Measurements from ENCODE around the gene WNK1.

Gene WNK1

DNA sequence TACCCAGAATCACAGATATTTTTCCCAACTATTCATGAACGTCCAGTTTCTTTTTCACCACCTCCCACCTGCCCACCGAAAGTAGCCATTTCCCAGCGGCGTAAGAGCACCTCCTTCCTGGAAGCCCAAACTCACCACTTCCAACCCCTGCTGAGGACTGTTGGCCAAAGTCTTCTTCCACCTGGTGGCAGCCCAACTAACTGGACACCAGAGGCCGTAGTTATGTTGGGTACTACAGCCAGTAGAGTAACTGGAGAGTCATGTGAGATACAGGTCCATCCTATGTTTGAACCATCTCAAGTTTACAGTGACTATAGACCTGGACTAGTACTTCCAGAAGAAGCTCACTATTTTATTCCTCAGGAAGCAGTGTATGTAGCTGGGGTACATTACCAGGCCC lies 115.5 kb downstream of the WNK1 start:
- DNase-seq: no peak

GRCh38 chr12:868722-869121 lies 116.3 kb downstream of the WNK1 start:
- DNase-seq: no peak

- DNase-seq: no peak
Measured at GRCh38 chr12:870378-870777, 118.0 kb downstream of the WNK1 start.

DNA sequence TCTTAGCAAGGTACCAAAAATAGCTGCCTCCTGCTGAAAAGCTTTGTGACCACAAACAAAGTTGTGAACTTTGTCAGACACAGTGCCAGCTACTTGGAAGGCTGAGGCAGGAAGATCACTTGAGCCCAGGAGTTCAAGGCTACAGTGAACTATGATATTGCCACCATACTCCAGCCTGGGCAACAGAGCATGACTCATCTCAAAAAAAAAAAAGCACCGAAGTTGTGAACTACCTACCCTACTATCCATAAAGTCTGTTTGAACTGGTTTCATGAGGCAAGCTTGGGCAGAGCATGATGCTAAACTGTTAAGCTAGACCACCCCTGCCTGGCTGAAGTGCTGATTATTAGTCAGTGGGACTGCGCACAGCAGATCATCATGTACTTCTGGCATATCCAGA lies 121.6 kb downstream of the WNK1 start:
- DNase-seq: no peak

DNA sequence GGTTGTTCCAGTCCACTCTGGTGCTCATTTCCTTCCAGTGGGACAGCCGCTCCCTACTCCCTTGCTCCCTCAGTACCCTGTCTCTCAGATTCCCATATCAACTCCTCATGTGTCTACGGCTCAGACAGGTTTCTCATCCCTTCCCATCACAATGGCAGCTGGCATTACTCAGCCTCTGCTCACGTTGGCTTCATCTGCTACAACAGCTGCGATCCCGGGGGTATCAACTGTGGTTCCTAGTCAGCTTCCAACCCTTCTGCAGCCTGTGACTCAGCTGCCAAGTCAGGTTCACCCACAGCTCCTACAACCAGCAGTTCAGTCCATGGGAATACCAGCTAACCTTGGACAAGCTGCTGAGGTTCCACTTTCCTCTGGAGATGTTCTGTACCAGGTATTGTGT lies 127.3 kb downstream of the WNK1 start:
- DNase-seq: no peak

DNA sequence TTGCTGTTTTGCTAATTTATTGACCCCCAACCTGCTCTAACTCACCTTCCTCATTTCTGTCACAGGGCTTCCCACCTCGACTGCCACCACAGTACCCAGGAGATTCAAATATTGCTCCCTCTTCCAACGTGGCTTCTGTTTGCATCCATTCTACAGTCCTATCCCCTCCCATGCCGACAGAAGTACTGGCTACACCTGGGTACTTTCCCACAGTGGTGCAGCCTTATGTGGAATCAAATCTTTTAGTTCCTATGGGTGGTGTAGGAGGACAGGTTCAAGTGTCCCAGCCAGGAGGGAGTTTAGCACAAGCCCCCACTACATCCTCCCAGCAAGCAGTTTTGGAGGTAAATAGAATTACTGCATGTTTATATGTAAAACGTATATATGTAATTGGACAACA lies 128.3 kb downstream of the WNK1 start:
- no peak for DNase-seq

GRCh38 chr12:884746-885414 lies 132.5 kb downstream of the WNK1 start:
- DNase-seq: no peak

GRCh38 chr12:885701-886100 lies 133.3 kb downstream of the WNK1 start:
- no peak for DNase-seq

GRCh38 chr12:886206-886605 lies 133.8 kb downstream of the WNK1 start:
- DNase-seq: no peak

- no peak for DNase-seq
Measured at GRCh38 chr12:894226-894625, 141.8 kb downstream of the WNK1 start.

DNA sequence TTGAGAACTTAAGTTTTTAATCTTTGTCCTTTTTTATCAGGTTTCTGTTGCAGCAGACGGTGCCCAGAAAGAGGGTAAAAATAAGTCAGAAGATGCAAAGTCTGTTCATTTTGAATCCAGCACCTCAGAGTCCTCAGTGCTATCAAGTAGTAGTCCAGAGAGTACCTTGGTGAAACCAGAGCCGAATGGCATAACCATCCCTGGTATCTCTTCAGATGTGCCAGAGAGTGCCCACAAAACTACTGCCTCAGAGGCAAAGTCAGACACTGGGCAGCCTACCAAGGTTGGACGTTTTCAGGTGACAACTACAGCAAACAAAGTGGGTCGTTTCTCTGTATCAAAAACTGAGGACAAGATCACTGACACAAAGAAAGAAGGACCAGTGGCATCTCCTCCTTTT lies 143.7 kb downstream of the WNK1 start:
- no peak for DNase-seq

DNA sequence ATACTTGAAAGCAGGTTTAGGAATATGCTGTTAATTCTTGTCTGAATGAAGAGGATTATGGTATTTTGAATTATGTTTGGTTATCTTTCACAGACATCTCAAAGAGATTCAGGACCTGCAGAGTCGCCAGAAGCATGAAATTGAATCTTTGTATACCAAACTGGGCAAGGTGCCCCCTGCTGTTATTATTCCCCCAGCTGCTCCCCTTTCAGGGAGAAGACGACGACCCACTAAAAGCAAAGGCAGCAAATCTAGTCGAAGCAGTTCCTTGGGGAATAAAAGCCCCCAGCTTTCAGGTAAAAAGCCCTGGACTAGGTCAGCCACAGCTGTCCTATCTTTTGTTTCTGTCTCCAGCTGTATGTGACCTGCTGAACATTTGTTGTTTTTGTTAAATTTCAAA lies 145.0 kb downstream of the WNK1 start:
- no peak for DNase-seq

DNA sequence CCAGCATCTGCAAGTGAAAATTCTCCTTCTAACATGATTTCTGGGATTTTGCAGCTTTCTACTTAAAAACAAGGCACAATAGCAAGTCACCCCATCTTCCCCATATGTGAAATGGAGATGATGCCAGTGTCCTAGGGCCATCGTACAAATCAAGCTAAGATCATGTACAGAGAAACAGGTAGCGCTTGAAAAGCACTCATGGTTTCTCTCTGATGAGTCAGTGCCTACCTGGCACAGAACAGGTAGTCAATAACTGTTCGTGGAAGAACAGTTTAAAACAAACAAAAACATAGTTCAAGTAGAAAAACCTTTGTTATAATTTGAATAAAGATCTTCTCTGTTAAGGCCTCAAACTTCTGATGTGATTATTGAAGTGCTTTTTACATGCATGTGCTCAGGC lies 150.2 kb downstream of the WNK1 start:
- no peak for DNase-seq

DNA sequence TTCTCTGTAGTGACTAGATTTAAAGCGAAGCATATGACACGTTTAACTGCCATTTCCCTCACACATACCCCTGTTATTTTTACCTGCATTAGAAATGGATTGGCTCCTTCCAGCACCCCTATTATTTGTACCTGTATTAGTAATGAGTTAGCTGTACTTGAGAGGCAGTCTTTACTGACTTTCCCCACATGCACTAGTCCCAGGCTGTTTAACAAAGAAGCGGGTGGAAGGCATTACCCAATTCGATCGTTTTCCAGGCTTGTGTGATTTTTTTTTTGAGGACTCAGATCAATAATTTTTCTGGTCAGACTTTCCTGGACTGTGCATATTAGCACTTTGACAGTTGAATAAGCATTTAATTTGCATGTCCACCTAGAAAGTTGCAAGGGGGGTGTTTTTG lies 150.7 kb downstream of the WNK1 start:
- DNase-seq: no peak

DNA sequence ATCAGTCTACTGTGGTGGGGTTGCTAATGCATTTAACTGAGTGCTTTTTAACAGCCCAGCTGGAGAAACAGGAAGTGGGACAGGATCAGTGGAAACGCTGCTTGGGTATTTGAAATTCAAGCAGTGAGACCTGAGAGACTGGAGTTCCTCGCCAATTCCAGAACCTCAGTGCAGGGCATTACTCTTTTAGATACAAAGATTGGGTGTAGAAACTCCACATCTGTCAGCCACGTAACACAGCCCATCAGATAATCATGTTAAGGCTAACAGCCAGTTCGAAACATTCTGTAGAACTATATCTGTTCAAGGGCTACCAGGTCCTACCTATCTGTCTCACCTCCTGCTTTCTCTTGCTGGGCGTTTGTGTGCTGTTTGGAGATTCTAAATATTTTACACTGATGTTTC lies 151.6 kb downstream of the WNK1 start:
- DNase-seq: no peak

DNA sequence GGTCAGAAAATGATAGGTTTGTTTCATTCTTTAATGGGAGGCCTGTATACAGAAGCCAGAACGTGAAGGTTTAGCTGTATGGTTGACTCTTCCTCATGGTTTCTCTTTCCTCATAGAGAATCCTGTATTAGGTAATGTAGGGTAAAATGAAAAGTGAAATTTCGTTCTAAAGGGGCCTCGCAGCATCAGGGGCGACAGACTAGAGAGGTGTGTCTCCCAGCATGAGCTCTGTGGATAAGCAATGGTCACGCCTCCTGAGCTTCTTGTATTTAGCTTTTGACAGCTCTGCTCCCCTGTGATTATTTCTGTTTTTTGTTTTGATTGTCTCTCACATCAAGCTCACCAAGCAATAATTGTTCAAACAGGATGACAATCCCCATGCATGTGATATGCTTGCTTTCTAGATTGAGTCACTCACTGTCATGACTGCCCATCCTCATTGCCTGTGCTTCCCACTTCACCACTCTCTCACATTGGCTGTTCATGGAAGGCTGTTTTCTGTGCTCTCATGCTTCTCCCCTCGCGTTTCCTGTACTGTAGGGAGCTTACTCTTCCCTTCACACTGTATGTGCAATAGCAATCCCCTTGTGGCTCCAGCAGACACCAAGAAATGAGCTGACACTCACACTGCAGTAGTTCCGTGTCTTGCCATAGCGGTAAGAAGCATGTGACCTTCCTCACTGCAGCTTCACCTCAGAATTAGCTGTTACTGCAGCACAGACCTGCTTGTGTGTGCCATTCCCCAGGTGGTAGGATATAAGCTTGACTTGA lies 153.1 kb downstream of the WNK1 start:
- DNase-seq: no peak

- DNase-seq: no peak
Measured at GRCh38 chr12:906062-906585, 153.7 kb downstream of the WNK1 start.

- no peak for DNase-seq
Measured at GRCh38 chr12:907413-908185, 155.2 kb downstream of the WNK1 start.

DNA sequence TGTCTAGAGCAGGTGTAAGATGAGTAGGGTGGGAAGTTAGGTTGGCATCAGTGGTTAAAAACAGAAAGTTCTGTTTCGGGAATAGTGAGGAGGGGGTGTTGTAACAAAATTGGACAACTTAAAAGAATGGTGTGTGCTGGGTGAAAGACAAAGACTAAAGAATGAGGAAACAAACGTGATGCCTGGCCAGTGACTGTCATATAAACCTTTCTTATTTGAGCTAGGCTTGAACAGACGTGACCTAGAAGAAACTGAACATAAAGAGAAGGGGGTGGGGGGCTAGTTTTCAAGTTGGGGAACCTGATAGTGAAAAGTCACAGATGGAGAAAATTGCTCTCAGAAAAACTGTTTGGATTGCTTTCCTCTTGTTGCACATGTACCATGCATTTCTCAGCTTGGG lies 157.5 kb downstream of the WNK1 start:
- no peak for DNase-seq

DNA sequence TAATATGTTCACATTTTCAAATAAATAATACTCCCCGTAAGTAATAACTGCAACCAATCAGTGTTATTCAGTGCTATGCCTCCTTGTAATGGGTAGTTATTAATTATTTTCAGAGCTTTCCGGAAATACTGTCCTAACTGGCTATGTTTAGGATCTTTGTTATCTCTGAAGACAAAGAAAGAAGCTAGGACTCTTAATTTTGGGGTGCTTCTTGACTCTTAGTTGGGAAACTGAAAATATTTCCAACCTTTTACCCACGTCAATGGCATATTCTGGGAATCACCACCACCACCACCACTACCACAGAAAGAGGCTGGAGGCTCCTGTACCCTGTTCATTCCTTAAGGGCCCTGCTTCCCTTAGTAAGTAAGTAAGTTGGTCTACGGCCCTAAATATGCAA lies 158.0 kb downstream of the WNK1 start:
- DNase-seq: no peak

DNA sequence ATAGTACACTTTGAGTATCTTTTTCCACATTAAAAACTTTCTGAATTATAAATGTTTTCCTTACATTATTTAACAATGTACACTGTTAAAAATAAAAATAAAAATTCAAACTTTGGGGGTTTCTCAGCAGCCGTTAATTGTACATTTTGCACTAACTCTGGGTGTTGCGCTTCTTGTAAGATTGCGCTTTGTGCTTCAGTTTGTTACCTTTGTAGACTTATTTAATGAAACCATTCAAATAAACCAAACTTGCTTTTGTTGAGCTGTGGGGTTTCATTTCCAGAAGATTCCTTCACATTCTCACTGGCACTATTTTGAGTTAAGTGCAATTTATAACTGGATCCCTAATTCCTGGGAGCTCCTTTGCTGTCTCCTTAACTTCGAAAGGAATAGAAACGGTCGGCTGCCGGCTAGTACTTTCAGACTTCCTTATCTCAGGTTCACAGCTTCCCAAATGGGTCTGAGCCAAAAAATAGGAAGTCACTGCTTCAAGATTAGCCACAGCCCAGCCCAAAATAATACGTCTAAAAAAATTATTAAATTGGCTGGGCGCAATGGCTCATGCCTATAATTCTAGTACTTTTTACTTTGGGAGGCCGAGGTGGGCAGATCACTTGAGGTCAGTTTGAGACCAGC lies 158.9 kb downstream of the WNK1 start:
- DNase-seq: no peak

DNA sequence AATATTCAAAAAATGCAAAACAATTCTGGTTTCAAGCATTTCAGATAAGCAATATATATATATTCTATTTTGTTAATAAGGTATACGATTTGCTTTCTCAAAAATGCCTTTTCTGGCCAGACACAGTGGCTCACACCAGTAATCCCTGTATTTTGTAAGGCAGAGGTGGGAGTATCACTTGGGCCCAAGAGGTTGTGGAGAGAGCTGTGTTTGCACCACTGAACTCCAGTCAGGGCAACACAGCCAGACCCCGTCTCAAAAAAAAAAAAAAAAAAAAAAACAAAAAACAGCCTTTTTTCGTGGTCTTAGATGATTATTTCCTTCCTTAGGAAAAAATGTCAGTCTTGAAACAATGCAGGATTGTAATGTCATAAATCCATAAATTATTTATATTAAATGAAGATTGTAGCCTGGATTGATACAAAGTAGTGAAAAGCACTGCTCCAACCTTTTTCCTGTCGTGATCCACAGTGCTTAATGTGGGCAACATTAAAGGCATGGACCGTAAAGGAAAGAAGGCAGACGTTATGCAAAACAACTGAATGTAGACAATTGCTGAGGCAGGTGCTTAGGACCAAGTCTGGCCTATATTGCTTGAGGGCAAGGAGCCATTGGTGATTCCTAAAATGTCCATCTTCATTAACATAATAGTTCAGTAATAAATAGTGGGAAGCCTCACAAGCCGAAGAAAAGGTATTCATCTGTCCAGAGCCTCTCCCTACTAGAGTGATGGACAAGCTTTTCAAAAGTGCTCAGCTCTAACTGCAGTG lies 160.3 kb downstream of the WNK1 start:
- DNase-seq: no peak

All from activated CD4-positive, alpha-beta T cell treated with anti-CD3 and anti-CD28 coated beads, Interleukin-2, amount 50 U/mL, for 4 hours (primary cell).